ENCODE results near the gene THBS2.
"Not testable (repeated sequence)": the region's sequence is repeated elsewhere in the genome, so short reads cannot be mapped to it uniquely, and the experiment has no call there.

THBS2 gene

DNA sequence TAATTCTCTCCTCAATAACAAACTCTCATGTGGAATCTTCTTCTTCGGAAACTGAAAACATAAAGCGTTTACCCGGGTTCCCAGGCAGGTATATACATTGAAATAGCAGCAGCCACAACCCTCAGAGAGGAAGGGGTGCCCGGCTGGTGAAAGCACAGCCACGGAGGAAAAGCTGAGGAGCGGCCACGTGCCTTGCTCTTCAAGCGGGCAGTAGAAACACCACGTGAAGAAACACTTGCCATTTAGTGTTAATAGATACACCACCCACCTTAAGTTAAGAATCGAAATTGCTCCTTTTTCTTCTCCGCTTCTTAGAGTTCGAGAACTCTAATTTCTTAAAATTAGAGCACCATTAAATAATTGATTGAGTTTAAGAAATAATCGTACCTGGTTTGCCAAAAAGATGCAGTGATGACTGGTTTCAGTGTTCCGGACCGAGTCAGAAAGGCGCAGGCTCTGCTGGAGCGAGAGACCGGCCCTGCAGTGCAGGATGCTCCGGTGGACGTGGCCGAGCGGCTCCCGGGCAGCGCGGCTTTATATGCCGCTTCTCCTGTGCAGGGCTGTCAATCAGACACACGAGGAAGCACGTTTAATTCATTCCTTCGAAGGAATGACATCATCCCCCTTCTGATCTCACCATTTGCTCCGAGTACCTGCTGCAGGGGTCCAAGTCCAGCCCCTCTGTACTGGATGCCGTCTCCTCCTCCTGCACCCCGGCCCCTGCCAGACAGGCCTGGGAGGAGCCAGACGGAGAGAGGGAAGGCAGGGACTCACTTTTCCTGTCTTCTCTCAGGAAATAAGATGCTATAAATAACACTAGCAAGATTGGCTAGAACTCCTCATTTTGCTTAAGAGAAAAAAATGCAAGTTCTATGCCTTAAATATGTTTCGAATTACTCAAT is at the start of gene THBS2:
THBS2 (minus strand) TSS at position 510 of the 902 bp plus-strand sequence. CDS start 3,062 bp downstream, outside the sequence.
- no peak for DNase-seq

DNA sequence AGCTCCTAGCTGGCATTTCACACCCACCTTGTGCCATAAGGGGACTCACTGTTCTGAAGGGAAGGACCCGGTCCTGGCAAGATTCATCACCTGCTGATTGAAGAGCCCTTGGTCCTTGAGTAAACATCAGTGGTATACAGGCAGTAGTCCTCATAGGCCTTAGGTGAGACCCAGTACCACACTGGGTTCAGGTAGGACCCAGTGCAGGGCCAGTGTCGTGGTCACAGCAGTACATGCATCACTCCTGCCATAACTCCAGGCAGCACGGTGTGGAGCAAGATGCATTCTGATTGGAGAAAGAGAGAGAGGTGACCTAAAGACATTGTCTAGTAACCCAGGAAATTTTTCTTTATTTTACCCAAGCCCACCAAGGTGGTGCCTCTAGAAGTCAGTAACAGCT is 49.1 kb upstream of the THBS2 start:
- no peak for DNase-seq

DNA sequence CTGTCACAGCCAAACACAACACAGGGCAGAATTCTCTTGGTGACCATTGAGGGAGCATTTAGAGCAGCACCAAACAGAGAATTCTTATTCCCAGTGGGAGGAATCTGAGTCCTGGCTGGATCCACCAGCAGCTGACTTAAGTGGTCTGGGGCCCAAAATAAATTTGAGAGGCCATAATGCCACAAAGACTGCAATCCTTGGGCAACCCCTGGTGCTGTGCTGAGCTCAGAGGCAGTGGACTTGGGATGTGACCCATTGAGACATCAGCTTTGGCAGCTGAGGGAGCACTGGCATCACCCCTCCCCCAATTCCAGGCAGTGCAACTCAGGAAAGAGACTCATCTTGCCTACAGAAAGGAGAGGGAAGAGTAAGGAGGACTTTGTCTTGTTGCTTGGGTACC is 48.6 kb upstream of the THBS2 start:
- no peak for DNase-seq

DNA sequence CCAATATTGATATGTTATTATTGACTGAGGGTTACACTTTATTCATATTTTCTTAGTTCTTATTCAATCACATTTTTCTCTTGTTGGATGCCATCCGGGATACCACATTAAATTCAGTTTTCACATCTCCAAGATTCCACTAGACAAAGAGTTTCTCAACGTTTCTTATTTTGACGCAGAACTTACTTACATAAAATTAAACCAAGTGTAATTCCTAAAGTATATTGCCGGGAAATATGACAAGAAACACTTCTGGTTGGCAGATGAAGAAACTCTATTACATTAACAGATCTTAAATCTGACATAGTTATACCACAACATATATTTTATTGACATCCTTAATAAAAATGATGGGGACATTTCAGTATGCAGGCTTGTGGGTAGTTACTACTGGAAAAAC is 47.3 kb upstream of the THBS2 start:
- no peak for DNase-seq

DNA sequence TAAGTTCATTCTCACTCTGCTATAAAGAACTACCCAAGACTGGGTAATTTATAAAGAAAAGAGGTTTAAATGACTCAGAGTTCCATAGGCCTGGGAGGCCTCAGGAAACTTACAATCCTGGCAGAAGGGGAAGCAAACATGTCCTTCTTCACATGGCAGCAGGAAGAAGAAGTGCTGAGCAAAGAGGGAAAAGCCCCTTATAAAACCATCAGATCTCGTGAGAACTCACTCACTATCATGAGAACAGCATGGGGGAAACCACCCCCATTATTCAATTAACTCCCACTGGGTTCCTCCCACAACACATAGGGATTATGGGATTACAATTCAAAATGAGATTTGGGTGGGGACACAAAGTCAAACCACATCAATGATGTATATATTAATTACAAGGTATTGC is 45.0 kb upstream of the THBS2 start:
- not testable (repeated sequence) for DNase-seq

DNA sequence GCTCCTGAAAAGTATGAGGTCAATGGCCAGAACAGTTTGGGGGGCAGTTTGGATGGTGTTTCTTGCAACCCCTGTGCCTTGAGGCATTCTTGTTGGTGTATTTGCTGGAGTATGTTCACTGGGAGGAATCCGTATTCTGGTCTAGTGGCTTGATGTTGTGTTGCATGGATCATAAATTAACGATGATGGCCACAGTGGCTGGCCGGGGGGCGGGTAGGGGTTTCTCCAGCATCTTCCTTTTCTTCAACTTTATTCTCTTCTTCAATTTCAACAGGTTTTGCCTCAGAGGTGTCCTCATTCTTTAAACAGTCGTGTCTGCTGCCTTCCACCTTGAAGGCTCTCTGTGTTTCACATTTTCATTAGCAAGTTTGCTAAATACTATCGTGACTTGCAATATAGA is 43.0 kb upstream of the THBS2 start:
- DNase-seq: no peak

DNA sequence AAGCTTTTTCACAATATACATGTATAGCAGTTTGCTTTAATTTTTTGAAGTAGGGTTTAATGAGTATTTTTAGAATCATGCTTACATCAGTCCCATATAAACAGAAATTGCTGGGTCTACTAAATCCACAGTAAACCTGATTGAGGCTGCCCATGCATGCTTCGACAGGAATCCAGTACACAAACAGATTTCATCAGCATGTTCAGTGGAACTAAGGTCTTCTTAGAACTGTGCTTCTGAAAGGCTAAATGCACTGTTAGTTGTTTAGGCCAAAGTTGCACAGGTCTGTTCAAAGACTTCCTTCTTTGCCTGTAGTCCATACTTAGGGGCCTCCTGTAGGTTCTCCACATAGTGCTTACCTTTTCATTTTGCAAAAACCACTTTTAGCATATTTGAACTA is 42.5 kb upstream of the THBS2 start:
- no peak for DNase-seq

DNA sequence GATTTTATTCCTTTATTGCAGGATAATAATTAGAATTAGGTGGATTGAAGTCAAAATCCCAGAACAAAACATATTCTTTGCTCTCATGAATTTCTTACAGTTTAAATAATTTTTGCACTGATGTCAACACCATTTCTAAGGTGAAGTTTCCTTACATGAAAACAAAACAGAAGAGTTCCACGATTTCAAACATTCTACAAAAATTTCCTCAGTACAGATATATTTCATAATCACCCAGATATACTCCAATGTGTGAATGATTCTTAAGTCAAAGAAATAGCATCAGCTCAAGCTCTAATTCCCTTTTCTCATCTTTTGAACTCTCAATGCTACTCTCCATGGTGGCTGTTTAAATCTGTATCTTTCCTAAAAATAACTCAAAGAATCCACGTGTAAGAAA is 39.5 kb upstream of the THBS2 start:
- DNase-seq: no peak

DNA sequence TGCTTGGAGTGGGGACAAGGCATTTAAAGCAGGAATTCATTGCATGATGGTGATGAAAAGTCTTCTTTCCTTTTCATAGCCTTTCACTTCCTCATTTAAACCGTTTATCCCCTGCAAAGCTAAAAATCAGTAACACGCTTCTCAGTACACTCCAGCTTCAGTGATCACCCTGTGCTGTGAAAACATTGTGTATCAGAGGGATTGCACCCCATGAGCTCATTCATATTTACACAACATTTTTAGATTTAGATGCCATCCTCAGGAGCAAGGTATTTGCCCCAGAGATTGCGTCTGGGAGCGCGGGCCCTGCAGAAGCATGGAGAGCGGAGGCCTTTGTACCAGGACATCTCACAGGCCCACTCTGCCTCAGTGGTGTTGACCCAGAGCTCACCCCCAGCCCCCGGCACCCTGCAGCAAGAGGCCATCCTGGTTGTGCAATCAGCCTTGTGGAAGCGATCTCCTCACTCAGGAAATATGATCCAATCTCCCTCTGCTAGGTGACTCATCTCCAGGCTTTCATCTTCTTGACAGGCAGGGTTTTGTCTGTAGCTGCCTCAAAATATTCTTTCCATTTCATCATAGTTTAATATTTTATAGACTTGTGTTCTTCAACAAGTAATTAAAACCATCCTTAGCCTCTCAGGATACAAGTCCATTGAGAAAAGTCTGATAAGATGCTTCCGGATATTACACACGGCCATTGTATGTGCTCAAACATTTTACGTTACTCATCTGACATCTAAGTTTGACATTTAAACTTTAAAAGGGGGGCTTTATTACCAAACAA is 38.9 kb upstream of the THBS2 start:
- DNase-seq: no peak

DNA sequence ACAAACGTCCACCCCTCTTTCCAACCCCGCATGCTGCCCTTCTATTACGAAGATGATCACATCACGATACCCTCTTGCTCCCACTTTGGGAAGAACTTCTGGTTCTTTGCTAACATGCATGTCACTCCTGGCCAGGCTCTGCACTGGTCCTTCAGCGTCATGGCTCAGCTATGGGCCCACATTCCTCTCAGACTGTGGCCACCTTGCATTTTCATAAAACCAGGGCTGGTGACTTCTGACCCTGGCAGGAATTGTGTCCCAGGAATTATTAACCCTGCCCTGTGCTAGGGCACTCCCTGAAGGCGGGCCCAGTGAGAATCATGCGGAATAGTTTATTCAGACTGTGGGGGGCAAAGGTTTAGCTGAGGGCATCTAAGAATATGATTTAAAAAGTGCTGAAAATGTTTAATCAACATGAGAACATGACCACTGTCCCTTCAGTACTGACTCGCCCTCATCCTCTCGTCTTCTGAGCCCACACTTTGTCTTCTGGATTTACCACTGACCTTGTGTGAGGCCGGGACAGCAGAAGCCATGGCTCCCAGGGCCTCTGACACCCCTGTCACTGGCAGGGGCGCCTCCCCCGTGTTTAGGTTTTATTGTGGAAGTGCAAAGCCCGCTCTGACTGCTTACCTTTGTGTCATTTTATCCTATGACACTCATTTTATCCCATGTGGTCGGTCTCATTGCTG is 38.1 kb upstream of the THBS2 start:
- no peak for DNase-seq

DNA sequence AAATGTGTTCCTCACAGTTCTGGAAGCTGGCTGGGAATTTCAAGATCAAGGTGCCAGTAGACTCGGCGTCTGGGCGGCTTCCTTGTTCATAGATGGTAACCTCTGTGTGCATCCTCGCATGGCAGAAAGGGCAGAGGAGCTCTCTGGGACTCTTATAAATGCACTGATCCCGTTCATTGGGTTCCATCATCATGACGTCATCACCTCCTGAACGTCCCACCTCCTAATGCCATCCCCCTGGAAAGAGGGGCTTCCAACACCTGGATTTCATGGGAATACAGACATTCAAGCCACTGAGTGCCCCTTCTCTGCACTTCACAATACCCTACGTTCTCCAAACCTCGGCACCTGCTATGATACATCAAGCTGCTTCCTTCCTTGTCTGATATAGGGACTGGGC is 37.5 kb upstream of the THBS2 start:
- no peak for DNase-seq

DNA sequence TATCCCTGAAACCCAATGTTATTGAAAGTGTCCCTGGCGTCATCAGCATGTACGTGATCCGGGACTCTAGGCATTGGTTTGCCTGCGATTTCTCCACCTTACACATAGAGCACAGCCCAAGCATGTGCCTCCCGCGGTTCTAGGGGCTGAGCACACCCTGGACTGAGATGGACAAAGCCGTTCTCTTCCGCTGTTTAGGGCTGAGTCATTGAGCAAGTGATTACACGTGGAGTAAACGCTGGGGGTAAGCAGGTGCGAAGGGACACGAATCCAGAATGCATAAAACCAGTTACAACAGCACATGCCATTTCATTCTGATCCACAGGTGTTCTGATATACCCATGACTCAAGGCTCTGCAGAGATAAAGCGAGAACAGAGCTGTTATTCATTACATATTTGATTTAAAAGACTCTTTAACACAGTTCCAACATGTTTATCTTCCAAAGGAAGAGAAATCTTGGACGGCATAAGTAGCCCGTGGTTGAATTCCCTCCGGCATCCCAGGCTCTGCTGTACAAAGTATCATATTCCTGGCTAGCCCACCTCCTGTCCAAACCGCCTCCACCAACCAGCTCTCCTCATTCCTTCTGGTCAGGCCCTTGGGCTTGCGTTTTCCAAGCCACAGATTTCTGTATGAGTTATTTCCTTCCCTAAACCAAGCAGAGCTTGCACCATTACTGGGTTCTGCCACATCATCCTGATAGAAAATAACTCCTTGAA is 36.1 kb upstream of the THBS2 start:
- DNase-seq: no peak

DNA sequence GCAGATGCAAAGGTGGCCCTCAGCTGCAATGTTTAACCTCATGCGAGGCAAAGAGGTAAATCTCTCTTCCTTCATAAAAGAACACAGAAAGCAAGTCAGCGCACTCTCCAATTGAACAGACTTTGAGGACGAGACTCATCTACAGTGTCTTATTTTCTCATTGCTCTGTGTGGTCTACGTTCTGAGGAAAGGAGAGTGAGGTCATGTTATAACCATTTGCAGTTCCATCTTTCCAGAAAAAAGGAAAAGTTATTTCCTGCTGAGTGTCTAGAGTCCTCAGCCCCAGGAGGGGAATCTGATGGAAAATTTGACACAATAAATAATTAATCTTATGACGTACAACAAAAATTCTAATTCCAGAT is 35.6 kb upstream of the THBS2 start:
- no peak for DNase-seq

DNA sequence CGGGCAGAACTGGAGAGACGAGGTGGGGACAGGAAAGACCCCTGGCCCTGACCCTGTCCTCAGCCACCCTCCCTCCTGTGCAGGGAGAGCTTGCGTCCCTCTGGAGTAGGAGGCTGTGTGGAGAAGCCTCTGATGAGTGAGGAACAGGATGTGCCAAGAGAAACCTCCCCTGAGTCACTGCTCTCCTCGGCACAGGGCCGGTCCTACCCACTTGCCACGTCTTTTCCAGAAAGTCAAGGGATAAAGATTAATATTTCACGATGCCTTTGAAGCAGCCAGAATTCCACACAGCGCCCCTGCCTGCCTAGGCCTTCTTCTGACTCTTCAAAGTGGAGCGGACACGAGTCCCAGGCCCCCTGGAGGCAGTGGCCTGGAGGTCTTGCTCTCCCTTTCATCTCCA is 34.9 kb upstream of the THBS2 start:
- DNase-seq: no peak

DNA sequence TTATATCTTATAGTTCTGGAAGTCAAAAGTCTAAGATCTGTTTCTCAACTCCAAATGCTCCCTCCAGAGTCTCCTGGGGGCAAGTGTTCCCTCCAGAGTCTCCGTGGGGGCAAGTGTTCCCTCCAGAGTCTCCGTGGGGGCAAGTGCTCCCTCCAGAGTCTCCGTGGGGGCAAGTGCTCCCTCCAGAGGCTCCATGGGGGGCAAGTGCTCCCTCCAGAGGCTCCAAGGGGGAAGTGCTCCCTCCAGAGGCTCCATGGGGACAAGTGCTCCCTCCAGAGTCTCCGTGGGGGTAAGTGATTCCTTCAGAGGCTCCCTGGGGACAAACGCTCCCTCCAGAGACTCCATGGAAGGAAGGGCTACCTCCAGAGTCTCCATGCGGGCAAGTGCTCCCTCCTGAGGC is 34.0 kb upstream of the THBS2 start:
- no peak for DNase-seq

DNA sequence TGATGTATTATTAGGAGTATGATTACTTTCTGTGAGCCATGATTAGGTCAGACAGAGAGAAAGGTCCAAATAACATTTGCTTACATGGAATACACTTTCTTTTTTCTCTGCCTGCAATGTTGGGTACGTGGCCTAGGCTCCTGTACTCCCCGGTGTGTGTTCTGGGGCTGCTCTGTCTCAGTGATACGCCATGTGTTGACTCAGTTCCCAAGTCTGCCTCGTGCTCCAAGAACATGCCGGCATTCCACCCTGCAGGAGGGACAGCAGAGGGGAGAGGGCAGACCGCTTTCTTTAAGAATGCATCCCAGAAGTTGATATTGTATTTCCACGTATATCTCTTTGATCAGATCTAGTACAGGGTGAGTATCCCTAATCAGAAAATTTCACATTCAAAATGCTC is 33.3 kb upstream of the THBS2 start:
- no peak for DNase-seq

DNA sequence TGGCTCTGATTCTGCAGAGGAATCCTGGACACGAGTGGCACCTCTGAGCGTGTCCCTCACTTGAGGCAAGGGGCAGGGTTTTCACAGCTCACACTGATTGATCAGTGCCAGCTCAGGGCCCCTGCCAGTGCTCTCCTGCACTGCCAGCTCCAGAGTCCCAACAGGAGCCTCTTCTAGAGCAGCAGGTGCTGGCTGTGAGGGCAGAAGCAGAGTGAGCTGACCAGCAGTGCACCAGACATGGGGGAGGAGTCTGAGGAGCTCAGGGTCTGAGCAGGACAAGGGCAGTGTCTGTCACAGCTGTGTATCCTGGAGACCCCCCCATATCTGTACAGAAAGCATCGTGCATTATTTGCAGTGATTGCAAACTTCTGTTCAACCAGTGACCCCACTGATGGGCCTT is 31.5 kb upstream of the THBS2 start:
- no peak for DNase-seq

DNA sequence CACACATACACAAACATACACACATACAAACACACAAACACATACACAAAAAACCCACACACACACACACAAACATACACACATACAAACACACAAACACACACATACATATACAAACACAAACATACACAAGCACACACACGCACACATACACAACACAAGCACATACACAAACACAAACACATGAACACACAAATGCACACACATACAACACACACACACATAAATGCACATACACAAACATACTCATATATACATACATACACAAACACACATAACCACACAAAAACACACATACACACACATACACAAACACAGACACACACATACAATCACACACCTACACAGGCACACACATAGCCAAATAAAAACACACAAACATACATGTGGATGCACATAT is 30.3 kb upstream of the THBS2 start:
- DNase-seq: no peak

DNA sequence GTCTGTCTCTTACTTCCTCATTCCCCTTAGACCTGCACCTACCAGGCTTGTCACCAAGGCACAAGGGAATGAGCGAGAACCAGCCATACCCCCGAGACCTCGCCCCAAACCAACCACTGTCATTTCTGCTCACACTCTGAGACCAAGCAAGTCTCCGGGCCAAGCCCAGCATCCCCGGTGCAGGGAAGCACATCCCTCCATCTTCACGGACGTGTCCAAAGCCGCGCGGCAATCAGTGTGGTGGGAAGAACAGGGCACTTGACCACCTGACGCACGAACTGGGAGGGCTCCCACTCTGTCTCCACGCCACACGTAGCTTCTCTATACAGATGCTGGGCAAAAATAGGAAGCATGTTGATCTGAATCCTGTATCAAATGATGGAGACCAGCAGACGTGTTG is 28.4 kb upstream of the THBS2 start:
- no peak for DNase-seq

DNA sequence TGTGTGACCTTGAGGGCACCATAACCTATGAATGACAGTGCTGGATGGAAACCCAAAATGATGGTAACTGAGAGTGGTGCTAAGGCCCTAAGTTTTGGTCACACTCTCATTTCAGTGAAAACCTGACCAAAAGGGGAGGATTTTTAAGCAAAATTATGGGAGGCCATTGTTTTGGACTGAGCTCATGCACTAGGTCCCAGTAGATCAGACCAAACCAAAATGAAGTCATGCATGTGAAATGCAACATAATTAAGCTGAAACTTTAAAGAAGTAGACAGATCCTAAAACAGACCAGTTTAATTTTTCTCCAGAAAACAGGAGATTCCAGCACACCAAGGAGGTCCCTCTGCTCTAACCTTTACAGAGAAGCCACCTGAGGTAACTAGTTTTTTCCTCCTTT is 24.0 kb upstream of the THBS2 start:
- DNase-seq: no peak

DNA sequence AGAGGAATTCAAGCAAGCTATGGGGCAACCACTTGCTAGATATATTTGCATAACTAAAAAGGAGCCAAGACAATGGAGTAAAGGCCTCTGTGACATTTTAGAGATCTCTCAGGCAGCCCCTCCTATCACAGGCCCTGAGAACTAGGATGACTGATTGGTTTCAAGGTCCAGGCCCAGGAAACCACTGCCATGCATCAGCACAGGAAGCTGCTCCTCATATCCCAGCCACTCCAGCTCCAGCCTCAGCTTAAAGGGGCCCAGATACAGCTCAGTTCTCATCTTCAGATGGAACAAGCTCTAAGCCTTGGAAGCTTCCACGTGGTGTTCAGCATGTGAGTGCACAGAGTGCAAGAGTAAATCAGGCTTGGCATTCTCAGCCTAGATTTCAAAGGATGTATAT is 21.1 kb upstream of the THBS2 start:
- DNase-seq: no peak

DNA sequence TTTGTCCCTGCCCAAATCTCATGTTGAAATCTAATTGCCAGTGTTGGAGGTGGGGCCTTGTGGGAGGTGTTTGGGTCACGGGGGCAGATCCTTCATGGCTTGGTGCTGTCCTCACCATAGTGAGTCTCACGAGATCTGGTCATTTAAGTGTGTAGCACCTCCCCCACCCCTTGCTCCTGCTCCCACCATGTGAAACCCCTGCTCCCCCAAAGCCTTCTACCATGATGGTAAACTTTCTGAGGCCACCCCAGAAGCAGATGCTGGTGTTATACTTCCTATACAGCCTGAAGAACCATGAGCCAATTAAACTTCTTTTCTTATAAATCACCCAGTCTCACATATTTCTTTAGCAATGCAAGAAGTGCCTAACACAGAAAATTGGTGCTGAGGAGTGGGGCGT is 19.9 kb upstream of the THBS2 start:
- no peak for DNase-seq

DNA sequence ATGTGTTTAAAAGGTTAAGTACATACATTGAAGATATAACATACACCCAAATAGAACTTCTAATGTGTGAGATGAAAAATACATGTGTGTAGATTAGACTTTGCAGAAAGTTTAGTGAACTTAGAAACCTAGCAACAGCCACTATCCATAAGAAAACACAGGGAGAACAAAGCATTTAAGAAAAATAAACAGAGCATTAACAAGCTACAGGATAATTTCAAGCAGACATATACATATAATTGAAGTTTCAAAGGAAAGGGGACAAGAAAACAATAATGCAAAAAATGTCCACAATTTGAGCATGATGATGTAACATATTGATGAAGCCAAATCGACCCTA is 18.2 kb upstream of the THBS2 start:
- DNase-seq: no peak
